ENCODE data around the gene MGMT. TPM values are rescaled to one million over a fixed set of nuclear protein-coding genes. Genes with fewer than 3 reads are reported as not detected.

Gene MGMT
- total and polyA plus RNA-seq, 2 experiments from 2014 or later = 19.3 to 21.9 TPM

GRCh38 chr10:129472696-129473555 is 5.9 kb downstream of the MGMT start:
- Mint-ChIP-seq H3K9me3 (no peaks in the 10 kb centered on the region; the same call in 2 of the 3 replicates), H3K27ac (no peak overlapping the region)

DNA sequence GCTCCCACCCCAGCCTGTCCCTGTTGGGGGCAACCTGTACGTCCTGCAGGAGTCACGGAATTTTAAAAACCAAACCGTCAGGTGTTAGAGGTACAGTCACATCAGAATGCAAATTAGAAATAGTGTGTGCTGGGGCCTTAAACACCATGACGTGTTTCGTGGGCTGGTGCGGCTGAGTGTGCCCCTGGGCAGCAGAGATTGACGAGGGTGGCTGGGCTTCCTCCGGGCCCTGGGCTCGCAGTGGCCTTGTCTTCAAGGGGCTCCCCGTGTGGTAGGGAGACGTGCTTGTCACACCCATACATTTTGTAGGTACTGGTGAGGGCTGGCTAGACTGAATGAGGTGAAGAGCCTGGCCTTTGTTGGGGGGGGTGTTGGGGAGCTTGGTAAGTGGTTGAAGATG is 7.6 kb downstream of the MGMT start:
- peaks cover 4% of the 10 kb centered on the region; the same call in 1 of the 2 replicates for H3K79me2 ChIP-seq (replicated peaks; ENCODE audit: insufficient read depth)
- H2AFZ ChIP-seq = no peak overlapping the region
- H3K9me2 ChIP-seq (ENCODE audit: insufficient read depth) = no peaks in the 10 kb centered on the region; the same call in 1 of the 2 replicates
- no peaks in the 10 kb centered on the region; the same call in 2 of the 3 replicates for H3K9me3 Mint-ChIP-seq
- H3F3A ChIP-seq (replicated peaks; ENCODE audit: low read depth) = no peaks in the 10 kb centered on the region
- peaks cover 10% of the 10 kb centered on the region; the same call in 2 of the 3 replicates for H3K36me3 Mint-ChIP-seq (ENCODE audit: low read depth)
- no peak overlapping the region for H3K4me3 ChIP-seq
- DNase-seq (ENCODE audit: low spot score) = no peak
- no peak for ATAC-seq
- no peak overlapping the region for H3K4me2 ChIP-seq
- H3K36me3 ChIP-seq (ENCODE audit: insufficient read depth) = no peaks in the 10 kb centered on the region
- H3K4me3 Mint-ChIP-seq = no peak overlapping the region
- H3K4me1 Mint-ChIP-seq = 0 out of 3 replicates have a peak, but pooled peaks cover 5% of the 10 kb centered on the region
- H3K27me3 Mint-ChIP-seq (ENCODE audit: insufficient read depth, low read depth, poor library complexity) = peaks cover 3% of the 10 kb centered on the region
- no peaks in the 10 kb centered on the region for H3K4me1 ChIP-seq (ENCODE audit: insufficient read depth)
- H3K27me3 ChIP-seq (ENCODE audit: insufficient read depth) = no peaks in the 10 kb centered on the region
- H4K20me1 ChIP-seq (replicated peaks; ENCODE audit: insufficient read depth) = no peaks in the 10 kb centered on the region
- no peak overlapping the region for H3K27ac Mint-ChIP-seq
- no peak overlapping the region for H3K27ac ChIP-seq (ENCODE audit: low read depth)
- TF ChIP-seq ZNF462 (CRISPR knock-in tag; IDR thresholded peaks at IDR 0.05) (no peak), NANOG (IDR thresholded peaks at IDR 0.05; ENCODE audit: borderline replicate concordance) (no peak), ZNF114 (CRISPR knock-in tag; IDR thresholded peaks at IDR 0.05) (no peak), STAT1 (IDR thresholded peaks at IDR 0.05; ENCODE audit: unreplicated experiment) (no peak), ETS1 (IDR thresholded peaks at IDR 0.05) (no peak), CREB1 (CRISPR knock-in tag; IDR thresholded peaks at IDR 0.05; ENCODE audit: low read depth) (no peak), JUNB (IDR thresholded peaks at IDR 0.05; ENCODE audit: unreplicated experiment) (no peak)
- TF ChIP-seq, protein P1, sequence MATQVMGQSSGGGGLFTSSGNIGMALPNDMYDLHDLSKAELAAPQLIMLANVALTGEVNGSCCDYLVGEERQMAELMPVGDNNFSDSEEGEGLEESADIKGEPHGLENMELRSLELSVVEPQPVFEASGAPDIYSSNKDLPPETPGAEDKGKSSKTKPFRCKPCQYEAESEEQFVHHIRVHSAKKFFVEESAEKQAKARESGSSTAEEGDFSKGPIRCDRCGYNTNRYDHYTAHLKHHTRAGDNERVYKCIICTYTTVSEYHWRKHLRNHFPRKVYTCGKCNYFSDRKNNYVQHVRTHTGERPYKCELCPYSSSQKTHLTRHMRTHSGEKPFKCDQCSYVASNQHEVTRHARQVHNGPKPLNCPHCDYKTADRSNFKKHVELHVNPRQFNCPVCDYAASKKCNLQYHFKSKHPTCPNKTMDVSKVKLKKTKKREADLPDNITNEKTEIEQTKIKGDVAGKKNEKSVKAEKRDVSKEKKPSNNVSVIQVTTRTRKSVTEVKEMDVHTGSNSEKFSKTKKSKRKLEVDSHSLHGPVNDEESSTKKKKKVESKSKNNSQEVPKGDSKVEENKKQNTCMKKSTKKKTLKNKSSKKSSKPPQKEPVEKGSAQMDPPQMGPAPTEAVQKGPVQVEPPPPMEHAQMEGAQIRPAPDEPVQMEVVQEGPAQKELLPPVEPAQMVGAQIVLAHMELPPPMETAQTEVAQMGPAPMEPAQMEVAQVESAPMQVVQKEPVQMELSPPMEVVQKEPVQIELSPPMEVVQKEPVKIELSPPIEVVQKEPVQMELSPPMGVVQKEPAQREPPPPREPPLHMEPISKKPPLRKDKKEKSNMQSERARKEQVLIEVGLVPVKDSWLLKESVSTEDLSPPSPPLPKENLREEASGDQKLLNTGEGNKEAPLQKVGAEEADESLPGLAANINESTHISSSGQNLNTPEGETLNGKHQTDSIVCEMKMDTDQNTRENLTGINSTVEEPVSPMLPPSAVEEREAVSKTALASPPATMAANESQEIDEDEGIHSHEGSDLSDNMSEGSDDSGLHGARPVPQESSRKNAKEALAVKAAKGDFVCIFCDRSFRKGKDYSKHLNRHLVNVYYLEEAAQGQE (IDR thresholded peaks at IDR 0.05; ENCODE audit: unreplicated experiment) = no peak

More at GRCh38 chr10:129472696-129473555, 5.9 kb downstream of the MGMT start:
- 0 out of 3 replicates have a peak, but pooled peaks cover 5% of the 10 kb centered on the region for H3K4me1 Mint-ChIP-seq
- H2AFZ ChIP-seq = no peak overlapping the region
- no peak for ATAC-seq
- DNase-seq (ENCODE audit: low spot score) = no peak
- no peak for TF ChIP-seq POLR2AphosphoS5 (IDR thresholded peaks at IDR 0.05; ENCODE audit: low read depth)
- no peaks in the 10 kb centered on the region; the same call in 1 of the 2 replicates for H3K9me2 ChIP-seq (ENCODE audit: insufficient read depth)
- no peak overlapping the region for H3K4me3 ChIP-seq
- H3K4me2 ChIP-seq = no peak overlapping the region
- no peaks in the 10 kb centered on the region for H3K79me2 ChIP-seq (replicated peaks; ENCODE audit: insufficient read depth)
- no peaks in the 10 kb centered on the region for H3K36me3 ChIP-seq (ENCODE audit: insufficient read depth)
- H3K4me3 Mint-ChIP-seq = no peak overlapping the region
- H3F3A ChIP-seq (replicated peaks; ENCODE audit: low read depth) = no peaks in the 10 kb centered on the region
- peaks cover 7% of the 10 kb centered on the region for H3K27me3 Mint-ChIP-seq (ENCODE audit: insufficient read depth, low read depth, poor library complexity)
- peaks cover 10% of the 10 kb centered on the region; the same call in 1 of the 3 replicates for H3K36me3 Mint-ChIP-seq (ENCODE audit: low read depth)
- H4K20me1 ChIP-seq (replicated peaks; ENCODE audit: insufficient read depth) = no peaks in the 10 kb centered on the region
- H3K4me1 ChIP-seq (ENCODE audit: insufficient read depth) = peaks cover 2% of the 10 kb centered on the region; the same call in 1 of the 2 replicates
- H3K27ac ChIP-seq (ENCODE audit: low read depth) = no peak overlapping the region
- no peaks in the 10 kb centered on the region for H3K27me3 ChIP-seq (ENCODE audit: insufficient read depth)
